Stimulated activated CD4-positive, alpha-beta T cell treated with anti-CD3 and anti-CD28 coated beads, Interleukin-12 subunit alpha, Interleukin-12 subunit beta, amount 100 ng/mL, for 4 hours (primary cell): Measurements from ENCODE around the gene MDH1B.

ENCODE experiments used
- DNase-seq: peaks from one replicate; pipeline ENCODE4 v3.0.0-alpha.2; 2020

The MDH1B gene

GRCh38 chr2:206693399-206694137 is 71.6 kb downstream of the MDH1B start:
- DNase-seq, result no peak

- no peak for DNase-seq
Measured at GRCh38 chr2:206692971-206693370, 72.2 kb downstream of the MDH1B start.

- no peak for DNase-seq
Measured at GRCh38 chr2:206688990-206689389, 76.1 kb downstream of the MDH1B start.

GRCh38 chr2:206688453-206688852 is 76.7 kb downstream of the MDH1B start:
- no peak for DNase-seq
